ENCODE data around the gene PIH1D2.

The PIH1D2 gene

DNA sequence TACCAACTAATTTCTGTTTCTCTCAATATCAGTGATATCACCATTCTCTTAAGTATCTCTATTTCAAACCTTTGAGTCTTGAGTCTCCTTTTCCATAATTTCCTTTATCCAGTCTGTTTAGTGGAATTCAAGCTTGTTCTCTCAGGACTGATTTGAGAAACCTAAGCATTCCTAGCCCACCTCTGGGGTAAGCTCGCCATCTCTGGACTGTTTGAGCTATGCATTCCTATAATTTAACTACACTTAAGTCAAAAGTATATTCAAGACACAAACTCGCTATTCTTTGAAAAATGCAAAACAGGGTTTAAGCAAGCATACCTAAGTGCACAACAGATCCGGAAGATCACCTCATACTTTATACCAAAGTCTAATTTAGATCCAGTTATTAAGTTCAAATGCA, 50.7 kb downstream of the PIH1D2 start:
- DNase-seq: no peak
- in situ Hi-C loops (cut with HindIII; ENCODE audit: low pct_ligation_motif_present, low pct_unique_long_range_greater_than_20kb, low sequenced_read_pairs): no loop called here

DNA sequence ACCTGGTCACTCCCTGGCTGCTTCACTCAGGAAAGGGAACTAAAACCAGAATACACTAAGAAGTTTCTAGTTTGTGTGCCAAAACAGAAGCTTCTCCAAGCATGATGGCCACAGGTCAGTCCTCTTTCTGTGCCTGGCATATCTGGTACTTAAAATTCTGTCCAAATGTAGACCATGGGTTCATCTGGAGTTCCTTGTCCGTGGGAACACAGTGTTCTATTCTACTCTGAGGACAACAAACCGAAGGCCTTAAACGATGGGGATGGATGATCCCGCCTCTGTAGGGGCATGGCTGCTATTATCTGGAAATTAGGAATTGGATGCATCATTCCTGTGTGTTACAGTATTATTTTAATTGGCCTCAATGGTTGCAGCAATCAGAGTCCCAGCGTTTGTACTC, 54.8 kb downstream of the PIH1D2 start:
- DNase-seq: no peak
- in situ Hi-C loops (cut with HindIII; ENCODE audit: low pct_ligation_motif_present, low pct_unique_long_range_greater_than_20kb, low sequenced_read_pairs): no loop called here

Measured in ACHN (cell line).